HG02852 (cell line): Measurements from ENCODE around the gene MRPL23.

Experiments
- ATAC-seq: cut with Tn5 transposase; IDR thresholded peaks from one replicate; pipeline ENCODE4 v1.9.1; 2021; ENCODE audit warnings: mild to moderate bottlenecking, moderate library complexity; ENCODE audit not compliant: unreplicated experiment

Gene MRPL23

DNA sequence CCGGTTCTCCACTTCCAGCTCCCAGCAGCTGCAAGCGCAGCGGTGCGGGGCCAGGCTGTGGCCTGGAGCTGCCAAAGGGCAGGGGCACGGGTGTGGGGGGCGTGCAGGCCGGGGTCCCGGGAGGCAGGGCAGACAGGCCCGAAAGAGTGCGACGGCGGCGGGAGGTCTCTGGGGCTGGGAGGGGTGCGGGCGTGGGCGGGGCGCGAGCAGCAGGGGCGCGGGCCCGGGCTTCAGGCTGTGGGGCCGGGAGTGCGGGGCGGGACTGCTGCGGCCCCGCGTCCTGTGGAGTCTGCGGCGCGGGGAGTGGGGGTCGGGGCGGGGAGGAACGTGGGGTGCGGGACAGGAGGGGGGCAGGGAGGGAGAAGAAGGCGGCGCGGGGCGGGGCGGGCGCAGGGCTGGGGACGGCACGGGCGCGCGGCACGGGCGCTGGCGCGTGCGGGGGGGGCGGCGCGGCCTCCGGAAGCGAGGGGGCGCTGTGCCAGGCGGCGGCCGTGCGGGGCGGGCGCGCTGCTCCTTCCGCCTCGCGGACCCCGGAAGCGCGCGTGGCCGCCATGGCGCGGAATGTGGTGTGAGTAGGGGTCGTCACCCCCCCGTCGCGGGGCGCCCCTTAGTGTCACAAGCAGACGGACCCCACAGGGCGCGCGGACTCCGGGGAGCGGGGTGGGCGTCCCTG is at the start of gene MRPL23:
Gene MRPL23, plus strand, starts transcription at position 521 of the 673 bp plus-strand sequence. Its CDS starts 31 bp downstream, at position 552.
- ATAC-seq = no peak

DNA sequence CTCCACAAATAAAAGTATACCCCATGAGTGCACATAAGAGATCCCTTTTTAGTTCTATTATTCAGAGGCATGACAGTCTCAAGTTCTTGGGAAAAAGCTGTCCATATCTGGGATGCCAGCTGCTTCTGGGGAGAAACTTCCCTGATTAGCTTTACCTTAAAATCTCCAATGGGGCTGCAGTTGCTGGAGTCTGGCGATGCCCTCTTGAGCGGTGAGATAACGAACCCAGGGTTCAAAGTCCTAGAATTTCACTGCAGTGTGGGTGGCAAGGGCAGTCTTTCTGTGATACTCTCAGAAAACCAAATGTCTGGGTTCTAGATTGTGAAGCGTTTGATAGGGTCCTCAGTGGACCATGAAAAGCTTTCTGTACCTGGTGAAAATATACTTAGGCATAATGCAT is 48.0 kb upstream of the MRPL23 start:
- ATAC-seq = no peak

DNA sequence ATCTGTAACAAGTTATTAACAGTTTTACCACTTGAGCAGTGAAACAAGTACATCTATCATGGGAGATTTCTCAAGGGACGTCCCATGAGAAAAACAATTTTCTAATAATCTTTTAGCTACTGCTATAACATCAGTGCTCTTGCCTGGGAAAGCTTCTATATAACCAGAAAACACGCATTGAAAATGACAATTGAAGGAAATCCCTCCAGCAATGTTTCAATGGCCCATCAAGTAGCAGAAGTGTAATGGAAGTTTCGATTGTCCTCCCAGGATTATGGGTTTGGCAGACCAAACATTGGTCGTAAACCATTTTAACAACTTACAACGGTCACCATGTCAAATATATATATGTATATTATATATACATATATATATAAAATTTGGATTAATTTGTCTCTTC is 47.4 kb upstream of the MRPL23 start:
- ATAC-seq = no peak

DNA sequence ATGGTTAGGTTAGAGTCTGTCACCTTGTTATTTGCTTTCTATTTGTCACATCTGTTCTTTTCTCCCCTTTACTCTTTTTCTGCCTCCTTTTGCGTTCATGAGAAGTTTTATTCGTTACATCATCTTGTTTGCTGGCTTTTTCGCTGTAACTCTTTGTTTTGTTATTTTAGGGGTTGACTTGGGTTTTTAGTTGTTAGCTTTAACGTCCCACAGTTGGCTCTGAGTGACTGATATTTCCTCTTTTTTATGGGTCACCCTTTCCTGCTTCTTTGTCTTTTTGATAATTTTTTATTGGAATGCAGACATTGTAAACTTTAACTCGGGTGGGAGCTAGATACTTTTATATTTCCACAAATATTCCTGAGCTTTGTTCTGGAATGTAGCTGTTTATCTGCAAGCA is 41.0 kb upstream of the MRPL23 start:
- no peak for ATAC-seq

DNA sequence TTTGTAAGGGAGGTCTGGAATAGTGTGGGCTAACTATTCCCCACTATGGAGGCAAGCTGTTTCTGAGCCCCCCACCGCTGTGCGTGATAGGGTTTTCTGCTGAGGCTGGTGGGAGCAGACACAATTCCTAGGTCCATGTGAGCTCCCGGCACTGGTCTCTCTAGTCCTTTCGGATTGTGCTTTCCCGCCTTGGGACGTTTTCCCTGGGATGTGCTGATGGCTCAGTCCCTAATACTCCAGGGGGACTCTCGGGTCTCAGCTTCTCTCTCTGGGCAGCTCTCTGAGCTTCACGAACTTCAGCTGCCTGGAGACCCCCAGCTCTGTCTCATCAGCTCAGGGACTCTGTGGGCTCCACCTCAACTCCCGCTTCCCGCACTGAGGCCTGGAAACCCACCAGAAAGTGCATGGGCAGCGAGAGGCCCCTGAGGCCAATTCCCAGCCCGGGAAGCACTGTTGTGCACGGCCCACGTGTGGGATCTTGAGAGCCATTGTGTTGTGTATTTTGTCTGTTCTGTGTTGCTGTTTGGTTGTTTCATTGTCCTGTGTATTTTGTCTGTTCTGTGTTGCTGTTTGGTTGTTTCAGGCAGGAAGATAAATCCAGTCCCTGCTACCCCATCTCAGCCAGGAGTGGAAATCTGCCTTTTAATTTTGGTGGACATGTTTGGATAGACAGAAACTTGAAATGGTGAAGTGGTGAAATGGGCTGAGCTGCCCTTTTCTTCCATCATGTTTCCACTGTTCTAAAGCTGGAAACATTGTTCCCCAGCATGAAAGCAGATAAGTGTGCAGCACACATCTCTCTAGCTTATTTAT is 40.3 kb upstream of the MRPL23 start:
- no peak for ATAC-seq

DNA sequence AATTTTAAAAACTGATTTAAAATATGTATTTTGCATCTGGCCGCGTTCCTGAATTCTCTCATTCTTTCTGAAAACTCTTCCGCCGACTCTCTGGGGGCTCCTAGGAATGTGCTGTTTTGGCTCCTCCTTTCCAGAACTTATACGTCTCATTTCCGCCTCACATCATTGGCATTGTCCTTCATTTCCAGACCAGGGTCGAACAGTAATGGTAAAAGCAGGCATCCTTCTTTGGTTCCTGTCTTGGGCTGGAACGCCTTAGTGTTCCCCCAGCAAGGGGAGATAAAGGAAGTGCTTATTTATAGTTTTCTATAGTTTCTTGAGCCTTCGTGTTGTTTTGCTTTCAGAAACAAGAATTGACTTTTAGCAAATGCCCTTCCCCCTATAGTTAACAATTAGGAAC is 38.5 kb upstream of the MRPL23 start:
- no peak for ATAC-seq

DNA sequence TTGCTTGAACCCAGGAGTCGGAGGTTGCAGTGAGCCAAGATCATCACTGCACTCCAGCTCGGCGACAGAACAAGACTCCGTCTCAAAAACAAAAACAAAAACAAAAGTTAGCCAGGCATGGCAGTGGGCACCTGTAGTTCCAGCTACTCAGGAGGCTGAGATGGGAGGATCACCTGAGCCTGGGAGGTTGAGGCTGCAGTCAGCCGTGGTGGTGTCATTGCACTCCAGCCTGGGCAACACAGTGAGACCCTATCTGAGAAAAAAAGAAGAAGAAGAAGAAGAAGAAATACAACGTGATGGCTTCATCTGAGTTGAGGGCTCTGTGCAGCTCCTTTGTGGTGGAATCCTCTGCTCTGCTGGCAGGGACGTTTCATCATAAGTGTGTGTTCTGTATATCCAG is 37.6 kb upstream of the MRPL23 start:
- no peak for ATAC-seq

DNA sequence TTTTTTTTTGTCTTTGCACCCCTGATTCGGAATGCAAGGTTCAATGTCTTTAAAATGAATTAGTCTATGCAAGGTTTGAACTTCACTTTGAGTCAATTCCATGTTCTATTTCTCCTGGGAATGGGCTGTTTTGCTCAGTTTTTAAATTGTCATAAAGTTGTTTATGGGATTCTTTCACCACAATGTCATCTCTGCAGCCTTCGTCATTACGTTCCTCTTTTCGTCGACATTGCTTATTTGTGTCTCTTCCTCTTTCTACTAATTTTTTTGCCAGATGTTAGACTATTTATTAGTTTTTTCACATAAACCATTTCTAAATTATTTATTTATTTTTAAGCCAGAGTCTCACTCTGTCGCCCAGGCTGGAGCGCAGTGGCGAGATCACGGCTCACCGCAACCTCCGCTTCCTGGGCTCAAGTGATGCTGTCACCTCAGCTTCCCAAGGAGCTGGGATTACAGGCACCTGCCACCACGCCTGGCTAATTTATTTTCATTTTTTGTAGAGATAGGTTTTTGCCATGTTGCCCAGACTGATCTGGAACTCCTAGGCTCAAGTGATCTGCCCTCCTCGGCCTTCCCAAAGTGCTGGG is 34.7 kb upstream of the MRPL23 start:
- ATAC-seq = no peak

DNA sequence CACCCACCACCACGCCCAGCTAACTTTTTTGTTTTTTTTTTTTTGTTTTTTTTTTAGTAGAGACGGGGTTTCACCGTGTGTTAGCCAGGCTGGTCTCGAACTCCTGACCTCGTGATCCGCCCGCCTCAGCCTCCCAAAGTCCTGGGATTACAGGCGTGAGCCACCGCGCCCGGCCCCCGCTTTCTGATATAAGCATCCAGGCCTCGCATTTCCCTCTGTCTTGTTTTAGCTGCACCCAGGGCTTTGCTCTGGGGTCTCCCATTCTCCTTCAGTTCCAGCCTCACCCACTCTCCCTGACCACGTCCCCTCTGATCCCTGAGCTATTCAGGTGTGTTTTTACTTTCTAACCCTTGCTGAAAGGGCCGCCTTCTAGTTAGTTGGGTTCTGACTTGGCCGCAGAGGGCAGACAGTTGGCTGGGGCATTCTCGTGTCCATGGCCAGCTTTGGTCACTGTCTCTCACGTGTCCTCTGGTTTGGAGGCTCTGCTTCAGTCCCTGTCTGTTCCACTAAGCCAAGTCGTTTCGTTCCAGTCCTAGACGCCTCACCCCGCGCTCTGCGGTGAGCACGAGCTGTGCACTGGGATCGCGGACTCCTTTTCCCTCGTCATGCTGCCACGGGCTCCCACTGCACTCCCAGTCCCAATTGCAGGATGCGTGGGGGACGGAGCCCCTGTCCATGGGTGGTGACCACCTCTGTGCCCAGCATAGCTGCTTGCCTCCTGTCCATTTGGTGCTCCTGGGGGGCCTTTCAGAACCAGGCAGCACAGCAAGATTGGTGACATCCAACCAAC is 33.7 kb upstream of the MRPL23 start:
- no peak for ATAC-seq

DNA sequence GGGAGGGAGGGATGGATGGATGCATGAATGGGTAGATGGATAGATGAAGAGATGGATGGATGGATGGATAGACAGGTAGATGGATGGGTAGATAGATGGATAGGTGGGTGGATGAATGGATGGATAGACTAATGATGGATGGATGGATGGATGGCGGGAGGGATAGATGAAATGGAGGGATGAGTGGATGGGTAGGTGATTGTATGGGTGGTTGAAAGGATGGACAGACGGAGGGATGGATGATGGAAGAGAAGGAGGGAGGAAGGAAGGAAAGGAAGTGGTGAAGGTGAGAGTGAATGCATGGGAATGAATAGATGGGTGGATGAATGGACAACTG is 31.4 kb upstream of the MRPL23 start:
- ATAC-seq = no peak

DNA sequence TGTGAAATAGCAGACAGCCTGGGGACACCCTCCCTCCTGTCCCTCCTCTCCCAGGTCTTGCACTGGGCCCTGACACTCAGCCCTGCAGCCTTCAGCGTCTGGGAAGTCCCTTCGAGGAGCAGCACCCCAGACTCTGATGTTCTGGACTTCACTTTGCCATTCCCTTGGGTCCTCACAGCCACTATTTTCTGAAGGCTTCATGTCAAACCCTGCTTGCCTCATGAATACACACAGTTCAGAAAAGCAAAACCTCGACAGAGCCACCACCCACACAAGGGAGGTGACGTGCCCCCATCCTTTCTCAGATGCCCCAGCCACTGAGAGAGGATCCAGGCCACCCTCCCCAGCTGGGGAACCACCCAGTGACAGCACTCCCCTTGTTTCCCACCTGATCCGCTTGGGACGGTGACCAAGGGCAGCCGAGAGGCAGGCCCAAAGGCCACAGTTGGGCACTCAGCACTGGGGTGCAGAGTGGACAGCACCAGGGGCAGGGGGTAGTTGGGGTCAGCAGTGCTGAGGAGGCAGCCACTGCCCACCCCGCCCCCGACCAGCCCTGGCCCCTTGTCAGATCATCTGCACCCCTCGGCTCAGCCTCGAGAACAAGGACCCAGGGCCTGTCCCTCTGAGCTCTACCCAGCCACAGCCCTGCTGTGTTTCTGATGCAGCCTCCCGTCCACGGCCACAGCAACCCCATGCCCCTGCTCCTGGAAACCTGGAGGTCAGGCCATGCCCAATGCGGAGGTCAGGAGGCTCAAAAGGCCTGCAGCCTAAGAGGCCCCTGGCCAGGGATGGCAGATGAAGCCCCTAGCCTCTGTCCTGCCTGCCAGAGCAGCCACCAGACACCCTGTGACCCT is 30.8 kb upstream of the MRPL23 start:
- no peak for ATAC-seq

DNA sequence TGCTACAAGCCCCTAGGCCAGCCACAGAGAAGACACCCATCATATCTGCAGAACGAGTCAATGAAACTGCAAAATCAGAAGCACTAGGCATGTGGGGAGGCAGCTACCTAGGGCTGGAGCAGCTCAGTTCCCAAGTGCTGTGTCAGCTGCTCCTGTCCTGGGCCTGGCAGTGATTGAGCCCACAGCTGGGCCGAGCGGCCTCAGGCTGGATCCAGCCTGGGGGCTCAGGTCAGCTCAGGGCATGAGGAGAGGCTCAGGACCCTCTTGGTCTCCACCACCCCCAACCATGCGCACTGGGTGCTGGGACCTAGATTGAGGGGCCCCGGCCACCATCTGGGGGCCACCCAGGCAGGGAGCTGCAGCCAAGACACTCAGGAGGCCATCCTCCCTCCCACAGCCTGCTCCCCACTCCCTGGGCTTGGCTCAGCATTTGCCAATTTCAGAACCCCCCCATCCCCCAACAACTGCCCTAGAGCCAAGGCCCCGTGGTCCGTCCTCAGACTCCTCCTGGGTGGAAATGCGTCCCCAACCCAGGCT is 30.1 kb upstream of the MRPL23 start:
- ATAC-seq = no peak

DNA sequence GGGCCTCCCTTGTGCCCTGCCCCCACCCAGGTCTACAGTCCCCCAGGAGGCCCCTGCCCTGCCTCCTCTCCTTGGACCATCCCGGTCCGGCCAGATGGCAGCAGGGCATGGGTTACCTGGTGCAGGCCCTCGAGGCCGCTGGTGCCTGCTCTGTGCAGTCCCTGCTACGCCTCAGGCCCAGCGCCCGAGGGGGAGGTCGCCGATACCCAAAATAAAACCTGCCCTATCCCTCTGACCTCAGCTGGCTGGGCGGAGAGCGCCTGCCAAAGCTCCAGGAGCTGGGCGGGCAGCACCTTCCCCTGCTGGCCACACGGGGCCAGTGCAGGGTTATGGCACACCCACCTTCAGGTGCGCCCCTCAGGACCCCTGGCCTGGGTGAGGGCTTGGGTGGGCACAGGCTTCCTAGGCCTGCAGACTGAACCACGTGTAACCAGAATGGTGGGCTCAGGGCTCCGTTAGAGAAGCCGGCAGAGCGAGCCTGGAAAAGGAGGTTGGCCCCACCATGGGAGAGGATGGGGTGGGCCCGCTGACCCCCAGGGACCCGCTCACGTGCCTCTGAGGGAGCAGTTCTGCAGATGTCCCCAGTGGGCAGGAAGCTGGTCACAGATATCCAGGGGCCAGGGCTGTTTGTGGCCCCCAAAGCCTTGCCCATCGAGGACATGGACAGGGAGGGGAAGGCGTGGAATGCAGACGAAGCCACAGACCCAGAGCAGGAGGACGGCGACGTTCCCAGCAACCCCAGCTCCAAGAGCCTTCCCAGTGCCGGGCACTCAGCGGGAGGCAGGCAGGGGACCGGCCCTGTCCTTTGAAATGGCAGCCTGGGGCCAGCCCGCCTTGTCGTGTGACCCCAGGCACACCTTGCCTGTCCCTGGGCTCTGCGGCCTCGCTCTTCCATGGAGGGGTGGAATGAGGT is 29.4 kb upstream of the MRPL23 start:
- ATAC-seq = no peak

DNA sequence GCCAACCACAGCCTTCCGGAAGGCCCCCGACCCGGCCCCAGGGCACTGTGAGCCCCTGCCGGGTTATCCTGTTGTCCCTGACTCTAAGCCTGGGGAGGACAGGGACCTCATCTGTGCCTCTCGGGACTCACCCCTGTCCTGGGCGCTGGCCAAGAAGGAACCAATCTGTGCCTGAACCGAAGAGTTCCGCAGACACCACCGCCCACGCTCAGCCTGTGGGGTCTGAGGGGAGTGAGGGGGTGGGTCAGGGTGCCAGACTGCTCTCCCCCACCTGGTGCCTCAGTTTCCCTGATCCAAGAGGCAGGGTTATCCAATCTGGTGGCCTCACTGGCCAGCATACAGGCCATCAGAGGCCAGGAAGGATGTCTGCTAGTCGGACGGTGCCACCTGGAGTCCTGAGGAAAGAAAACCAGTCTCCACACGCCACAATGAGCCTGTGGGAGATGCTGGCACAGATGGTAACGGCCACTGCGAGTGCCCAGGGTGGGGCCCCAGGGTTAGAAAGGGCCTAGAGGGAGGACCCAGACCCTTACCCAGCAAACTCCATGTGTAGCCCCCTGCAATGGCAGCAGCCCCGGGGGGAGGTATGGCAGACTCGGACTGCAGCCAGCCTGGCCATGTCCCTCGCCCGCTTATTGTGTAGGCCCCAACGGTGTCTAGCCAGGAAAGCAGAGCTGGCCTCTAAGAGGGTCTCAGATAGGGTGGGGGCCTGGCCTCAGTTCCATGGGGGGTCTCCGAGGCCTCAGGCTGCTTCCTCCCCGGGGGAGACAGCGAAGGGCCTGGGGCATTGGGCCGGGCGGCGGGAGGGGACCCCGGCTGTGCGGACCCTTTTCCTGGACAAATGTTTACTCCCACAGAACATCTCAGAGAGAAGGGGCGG is 28.5 kb upstream of the MRPL23 start:
- ATAC-seq = no peak

DNA sequence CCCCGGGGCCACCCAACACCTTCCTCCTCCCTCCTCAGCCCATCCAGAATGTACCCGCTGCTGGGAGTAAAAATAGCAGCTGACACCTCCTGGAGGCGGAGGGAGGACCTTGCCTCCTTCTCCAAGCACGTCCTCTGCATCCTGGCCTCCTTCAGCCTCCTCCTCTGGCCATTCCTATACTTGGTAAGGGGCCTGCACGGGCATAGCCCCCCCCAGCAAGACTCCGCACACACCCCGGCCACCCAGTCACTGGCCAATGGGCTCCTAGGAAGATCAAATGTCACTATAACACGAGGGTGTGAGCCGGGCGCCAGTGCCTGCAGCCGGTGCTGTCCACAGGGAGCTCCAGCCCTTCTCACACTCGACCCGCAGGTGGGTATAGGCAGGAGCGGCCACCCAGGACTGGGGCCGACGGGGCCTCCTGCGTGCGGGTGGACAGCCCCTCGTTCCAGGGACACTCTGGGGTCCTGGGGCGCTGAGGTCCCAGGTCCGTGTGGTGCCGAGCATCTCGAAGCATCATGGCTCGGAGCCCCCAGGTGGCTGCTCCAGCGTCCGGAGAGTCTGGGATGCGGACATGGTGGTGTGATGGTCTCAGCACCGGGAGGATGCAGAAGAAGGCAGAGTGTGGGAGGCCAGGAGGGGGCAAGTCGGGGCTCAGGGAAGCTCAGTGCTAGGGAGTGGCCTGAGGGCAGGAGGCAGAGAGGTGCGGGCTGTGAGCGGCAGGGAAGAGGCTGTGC is 27.6 kb upstream of the MRPL23 start, which contains the start of gene TNNT3:
Gene TNNT3, plus strand, starts transcription at position 313 of the 737 bp plus-strand sequence. CDS start 3,172 bp downstream, outside the sequence.
- ATAC-seq = no peak

DNA sequence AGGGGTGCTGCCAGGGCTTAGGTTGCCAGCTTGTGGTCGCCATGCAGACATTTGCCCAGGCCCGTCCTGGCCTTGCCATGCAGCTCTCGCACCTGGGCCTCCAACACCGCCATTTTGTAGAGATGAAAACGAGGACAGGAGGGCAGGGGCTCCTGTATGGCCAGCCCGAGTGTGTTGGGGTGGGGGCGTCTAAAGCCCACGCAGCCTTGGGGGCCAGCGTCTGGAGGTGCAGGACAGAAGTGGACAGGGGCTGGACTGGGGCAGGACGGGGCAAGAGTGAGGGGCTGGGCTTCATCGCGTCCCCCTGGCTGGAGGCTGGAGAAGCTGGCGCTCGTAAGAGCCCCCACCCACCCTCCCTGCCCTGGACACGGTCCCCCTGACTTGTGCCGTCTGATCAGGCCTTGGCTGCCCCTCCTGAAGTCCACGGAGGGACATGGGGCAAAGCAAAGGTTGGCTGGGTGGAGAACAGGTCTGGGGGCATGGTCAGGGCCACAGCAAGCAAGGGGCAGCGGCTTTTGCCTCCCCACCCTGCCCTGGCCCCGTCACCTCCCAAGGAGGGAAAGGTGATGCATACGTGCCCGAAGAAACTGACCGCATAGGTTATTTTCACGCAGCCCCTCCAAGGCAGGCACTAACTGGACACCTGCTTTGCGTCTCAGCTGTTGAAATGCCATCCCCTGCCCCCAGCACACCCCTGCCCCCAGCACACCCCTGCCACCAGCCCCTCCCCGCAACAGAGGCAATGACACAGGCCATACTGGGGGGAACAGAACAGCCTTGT is 26.8 kb upstream of the MRPL23 start:
- no peak for ATAC-seq
